GM19463 (cell line): ENCODE results near the gene WDR45.

Experiments used
- ATAC-seq: cut with Tn5 transposase; IDR thresholded peaks from one replicate; pipeline ENCODE4 v1.9.1; 2021; ENCODE audit warnings: mild to moderate bottlenecking, moderate library complexity; ENCODE audit not compliant: unreplicated experiment

Gene WDR45

DNA sequence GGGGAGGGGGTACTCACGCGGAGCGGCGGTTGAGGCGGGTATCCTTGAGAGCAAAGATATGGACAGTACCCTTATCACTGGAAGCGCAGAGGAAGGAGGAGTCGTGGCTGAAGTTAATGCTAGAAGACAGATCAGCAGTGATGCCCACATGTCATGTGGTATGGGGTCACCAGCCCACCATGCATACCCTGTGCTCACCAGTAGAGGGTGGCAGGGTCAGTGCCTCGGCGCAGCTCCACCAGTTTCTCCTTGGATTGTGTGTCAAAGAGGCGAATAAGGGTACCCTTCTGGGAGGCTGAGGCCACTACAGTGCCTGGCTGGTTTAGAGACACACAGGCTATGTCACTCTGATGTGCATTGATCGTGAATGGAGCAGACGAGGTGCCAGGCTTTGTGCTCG is 4.3 kb downstream of the WDR45 start:
- ATAC-seq, result no peak

DNA sequence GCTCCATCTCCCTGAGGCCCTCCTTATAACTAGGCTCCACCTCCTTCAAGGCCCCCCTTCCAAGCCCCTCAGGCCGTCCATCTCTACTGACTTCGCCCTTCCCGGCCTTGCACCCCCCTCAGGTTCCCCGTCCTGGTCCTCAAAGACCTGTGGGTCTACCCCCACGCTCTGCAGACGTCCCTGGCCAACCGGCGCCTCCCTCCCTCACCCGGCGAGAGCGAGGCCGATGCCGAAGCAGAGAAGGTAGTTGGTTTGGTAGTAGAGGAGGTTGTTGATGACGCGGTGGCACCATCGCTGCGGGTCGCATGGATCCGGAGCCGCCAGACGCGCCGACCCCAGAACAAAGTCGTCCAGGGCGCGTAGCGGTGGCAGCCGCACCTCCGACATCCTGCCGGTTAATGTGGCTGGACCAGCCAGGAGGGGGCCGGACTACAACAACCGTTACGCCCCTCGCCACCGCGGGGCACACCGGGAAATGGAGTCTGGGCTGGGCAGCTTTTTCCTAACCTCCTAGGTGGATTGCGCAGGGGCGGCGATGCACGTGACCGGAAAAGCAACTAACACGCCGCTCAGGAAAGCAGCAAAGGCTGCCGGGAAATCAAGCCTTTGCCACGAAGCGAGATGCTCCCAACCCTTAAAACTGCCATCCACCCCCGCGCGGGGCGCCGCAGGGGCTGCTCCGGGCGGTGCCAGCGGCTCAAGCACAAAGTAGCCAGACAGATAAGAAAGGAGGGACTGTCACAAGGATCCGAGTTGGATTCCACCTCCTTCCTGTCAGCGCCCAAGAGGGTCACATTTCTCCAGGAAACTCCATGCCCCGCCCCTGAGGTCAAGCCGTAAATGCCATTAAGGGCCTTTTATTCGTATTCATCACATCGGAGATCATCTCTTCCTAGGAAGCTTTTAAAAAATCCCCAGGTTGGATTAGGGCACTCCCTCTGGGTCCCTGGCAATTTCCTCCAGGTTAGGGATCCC is 5.8 kb downstream of the WDR45 start, which contains the start of gene PRAF2:
PRAF2 (minus strand) TSS at position 402 of the 975 bp plus-strand sequence; CDS start at position 387, 15 bp downstream.
- peak; percentile 89 for ATAC-seq

DNA sequence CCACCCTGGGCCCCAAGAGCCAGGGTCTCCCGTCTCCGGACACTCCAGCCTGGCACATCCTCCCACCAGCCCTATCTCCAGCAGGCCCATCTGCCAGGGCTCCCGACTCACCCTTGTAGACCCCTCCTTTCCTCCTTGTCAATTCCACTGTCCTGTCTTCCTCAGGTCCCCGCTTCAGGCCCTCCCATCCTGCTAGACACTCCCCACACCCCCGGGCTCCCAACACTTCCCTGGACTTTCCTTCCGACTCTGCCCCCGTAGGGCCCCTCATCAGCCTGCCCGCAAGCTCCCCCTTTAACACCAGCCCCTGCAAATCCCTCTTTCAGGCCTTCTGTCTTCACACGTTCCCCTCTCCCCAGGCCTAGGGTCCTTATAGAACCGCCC is 7.0 kb downstream of the WDR45 start:
- no peak for ATAC-seq

DNA sequence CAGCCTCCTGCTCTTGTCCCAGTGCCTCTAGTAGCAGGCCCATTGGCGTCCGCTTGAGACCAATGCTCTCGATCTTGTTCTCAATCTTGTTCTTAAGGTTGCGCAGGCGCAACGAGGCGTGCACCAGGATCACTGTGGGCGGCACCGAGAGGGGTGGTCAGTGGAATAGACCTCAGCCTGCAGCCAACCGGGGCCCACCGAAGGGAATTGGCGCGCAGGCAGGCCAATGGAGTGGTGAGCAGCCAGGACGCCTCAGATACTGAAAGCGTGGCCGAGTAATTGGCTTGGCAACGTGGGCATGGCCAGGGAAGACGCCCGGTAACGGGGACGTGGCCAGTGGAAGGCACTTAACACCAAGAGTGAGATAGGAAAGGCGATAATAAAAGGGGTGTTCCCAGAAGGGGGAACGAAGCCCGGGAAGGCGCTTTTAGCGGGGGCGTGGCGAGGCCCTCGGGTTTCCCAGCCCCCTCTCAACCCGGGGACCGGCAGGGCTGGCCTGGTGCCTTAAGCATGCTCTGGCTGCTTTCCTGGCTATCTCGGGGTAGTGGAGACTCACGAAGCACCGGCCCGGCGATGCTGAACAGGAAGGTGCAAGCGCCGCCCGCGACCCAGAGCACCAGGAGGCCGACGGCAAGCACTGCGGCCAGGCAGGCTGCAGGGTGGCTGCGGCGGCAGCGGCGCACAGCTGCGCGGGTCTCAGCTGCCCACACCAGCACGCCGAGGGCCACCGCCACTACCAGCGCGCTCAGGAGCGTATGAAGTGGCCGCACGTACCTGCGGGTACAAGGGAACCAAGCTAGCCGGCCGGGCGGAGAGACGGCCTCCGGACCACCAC is 7.6 kb downstream of the WDR45 start:
- no peak for ATAC-seq

DNA sequence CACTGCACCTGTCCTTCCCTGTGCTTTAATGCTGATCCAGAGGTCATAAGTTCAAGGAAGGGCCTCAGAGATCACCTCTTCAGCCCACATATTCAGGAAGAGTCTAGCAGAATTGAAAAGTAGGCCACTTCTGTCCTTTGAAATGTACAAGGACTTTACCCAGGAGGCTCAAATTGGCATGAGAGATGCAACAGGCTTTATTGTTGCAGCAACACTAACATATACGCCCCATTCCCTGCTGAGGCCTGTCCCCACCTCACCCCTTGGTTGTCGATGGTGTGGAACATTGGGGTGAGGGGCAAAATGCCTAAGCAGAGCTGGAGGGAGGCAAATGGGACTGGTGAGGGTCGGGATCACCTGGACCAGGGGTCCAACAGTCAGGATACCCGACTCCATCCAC is 8.7 kb downstream of the WDR45 start:
- ATAC-seq, result no peak

DNA sequence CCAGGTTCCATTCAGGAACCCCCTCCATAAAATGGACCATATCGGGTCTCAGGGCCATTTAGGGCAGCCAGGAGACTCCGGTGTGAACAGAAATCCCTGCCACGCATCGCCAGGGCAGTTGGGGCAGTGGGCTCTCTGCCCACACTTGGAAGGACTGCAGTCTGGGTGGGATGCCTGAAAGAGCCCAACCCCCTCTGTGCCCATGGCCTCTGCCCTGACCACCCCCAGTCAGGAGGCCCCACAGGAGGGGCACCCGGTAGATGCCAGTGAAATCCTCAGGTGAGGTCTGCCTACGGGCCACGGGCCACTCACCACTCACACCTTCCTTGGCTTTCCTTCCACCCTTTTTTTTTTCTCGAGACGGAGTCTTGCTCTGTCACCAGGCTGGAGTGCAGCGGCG is 10.6 kb downstream of the WDR45 start:
- no peak for ATAC-seq

DNA sequence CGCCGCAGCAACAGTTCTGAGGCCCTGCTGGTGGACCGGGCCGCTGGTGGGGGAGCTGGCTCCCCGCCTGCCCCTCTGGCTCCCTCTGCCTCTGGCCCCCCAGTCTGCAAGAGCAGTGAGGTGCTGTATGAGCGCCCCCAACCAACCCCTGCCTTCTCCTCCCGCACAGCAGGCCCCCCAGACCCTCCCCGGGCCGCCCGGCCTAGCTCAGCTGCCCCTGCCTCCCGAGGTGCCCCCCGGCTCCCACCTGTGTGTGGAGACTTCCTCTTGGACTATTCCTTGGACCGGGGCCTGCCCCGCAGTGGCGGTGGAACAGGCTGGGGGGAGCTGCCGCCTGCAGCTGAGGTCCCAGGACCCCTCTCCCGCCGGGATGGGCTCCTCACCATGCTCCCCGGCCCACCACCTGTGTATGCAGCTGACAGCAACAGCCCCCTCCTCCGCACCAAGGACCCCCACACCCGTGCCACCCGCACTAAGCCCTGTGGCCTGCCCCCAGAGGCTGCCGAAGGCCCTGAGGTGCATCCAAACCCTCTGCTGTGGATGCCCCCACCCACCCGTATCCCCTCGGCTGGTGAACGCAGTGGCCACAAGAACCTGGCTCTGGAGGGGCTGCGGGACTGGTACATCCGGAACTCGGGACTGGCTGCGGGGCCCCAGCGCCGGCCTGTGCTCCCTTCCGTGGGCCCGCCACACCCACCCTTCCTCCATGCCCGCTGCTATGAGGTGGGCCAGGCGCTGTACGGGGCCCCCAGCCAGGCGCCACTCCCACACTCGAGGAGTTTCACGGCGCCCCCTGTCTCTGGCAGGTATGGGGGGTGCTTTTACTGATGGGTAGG is 12.2 kb downstream of the WDR45 start:
- no peak for ATAC-seq

DNA sequence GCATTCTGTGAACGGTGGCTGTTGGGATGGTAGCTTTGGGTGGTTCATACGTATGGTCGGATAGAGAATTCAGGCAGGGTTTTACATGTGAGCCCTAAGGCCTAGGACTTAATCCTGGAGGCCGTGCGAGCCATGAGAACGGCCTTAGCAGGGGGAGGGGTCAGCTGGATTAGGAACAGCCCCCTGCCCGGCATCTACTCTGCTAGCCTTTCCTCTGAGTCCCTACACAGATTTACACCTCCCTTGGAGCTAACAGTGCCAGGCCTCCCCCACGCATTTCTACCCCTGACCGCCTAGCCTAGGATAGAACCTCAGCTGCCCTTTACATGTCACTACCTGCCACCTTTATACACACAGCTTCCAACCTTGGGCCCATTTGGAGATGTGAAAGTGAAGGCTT is 13.0 kb downstream of the WDR45 start:
- ATAC-seq, result no peak

DNA sequence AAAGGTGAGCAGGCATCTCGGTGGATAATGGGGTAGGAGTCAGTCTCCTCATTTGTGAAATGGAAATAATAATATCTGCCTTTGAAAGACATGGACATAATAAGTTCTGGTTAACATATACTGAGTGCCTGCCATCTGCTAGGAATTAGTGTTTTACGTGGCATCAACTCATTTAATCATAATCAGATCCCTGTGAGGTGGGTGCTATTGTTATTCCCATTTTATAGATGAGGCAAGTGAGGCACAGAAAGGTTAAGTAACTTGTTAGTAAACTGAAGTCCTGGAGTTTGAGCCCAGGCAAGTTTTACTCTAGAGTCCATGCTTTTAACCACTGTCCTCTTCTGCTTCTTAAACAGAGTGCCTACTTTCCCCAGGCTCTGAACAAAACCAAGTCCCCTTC is 13.4 kb downstream of the WDR45 start:
- no peak for ATAC-seq

DNA sequence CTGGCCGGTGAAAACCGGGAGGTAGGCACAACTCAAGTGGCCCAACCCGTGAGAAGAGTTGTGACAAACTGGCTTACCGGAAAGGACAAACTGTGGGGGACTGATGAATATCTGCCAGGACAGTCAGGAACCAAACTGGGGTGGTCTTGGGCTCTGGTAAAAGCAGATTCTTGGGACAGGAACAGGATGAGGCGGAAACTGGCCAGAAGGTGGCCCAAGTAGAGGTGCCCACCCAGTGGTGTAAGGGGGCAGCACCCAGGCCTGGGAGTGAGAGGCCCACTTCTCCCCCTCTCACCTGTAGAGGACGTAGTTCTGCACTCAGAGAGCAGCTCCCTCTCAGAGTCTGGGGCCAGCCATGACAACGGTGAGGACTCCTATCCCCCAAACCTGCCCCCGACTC is 15.0 kb downstream of the WDR45 start:
- no peak for ATAC-seq

DNA sequence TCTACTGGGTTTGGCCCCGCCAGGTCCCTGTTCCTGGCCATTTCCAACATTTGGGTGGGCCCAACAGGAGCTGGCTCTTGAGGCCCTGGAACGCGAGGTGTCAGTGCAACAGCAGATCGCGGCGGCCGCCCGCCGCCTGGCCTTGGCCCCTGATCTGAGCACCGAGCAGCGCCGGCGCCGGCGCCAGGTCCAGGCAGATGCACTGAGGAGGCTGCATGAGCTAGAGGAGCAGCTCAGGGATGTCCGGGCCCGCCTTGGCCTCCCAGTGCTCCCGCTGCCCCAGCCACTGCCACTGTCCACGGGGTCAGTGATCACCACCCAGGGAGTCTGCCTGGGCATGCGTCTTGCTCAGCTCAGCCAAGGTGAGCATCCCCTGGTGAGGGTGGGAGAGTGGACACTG is 15.4 kb downstream of the WDR45 start:
- ATAC-seq, result no peak

DNA sequence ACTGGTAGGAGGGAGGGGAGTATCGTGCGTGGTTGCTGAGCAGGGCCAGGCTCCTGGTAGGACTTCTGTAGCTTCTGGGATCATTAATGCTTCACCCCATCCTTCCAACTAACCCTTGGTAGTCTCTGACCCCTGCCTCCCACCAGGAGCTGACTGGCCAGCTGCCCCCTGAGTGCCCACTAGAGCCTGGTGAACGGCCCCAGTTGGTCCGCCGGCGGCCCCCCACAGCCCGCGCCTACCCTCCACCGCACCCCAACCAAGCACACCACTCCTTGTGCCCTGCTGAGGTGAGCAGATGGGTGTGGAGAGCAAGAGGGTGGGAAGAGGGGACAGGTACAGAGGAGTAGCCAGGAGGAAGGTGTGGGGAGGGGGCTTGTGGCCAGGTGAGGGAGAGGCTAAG is 16.0 kb downstream of the WDR45 start:
- ATAC-seq, result no peak

DNA sequence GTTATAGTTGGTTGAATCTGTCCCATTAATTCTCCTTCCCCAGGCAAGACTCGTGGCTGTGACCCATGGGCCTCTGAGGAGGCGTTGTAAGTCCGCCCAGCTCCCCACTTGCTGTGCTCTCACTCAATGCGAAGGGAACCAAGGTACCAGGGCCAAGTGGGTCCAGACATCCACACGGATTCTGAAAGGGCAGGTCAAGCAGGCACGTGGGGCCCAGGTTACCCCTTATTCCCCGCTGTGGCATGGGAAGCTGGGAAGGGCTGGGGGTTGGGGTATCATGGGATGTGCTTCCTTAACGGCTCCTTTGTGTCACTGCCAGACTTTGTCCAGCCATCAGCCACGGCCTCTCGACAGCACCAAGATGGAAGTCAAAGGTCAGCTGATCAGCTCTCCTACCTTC is 17.8 kb downstream of the WDR45 start:
- ATAC-seq, result no peak

DNA sequence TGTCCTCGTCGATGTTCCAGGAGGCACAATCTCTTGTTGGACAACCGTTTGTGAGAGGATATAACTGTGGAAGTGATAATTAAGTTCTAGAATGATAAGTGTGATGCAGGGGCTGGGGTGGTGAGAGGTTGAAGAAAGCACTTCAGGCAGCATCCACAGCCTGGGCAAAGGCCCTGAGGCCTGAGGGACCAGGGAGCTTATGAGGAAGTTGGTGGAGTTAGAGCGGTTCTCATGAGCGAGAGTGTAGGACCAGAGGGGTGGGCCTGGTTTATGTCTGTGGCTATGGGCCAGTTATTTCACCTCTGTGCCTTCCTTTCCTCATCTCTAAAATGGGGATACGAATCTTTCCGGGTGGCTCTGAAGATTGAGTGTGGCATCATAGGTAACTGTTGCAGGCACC is 18.2 kb downstream of the WDR45 start:
- ATAC-seq, result no peak

DNA sequence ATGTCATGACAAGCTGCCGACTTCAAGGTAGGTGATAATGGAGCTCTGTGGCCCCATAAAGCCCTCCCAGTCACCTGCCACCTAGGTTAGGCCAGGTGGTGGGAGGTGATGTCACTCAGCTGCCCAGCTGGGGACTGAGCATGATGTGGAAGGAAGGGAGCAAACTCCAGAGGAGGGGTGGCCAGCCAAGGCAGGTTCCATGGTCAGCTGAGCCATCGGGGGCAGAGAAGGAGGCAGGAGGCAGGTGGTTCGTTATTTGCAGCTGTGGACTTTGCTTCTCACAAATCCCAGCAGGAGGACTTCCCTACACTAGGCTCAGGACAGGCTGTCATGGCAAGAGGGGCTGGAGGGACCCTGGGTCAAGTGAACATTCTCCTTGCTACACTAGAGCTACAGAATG is 18.8 kb downstream of the WDR45 start:
- ATAC-seq, result no peak

DNA sequence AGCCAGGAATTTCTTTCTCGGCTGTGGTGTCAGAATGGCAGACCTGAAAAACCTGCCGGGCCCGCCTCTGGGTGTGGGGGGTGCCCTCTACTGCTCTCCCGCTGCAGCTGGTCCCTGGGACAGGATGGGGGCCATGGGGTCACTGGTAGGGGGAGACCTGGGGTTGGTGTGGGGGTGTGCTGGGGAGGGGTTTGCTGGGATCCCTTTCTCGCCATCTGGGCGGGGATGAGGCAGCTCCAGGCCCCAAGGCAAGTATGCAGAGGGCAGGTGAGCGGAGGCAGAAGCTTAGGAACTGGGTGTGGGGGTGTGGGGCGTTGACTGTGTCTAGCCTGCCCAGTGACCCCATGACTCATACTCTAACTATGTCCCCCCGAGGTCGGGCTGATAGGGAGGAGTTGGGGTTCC is 20.0 kb downstream of the WDR45 start:
- ATAC-seq, result no peak

DNA sequence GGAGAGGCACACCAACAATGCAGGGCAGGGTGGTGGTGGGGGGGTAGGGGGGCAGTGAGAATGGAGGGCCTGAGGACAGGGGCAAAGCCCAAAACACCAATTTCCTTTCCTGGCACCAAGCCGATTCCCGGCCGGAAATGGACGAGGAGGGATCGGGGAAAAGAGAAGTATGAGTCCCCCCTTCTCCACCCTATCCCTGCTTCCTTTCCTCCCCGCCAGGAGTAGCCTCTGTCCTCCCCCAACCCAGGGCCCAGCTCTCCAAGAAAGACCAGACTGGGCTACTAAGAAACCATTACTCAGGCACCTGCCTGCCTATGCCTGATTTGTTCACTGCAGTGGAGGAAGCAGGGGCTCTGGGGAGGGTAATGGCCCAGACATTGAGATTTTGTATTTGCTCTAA is 20.5 kb downstream of the WDR45 start:
- ATAC-seq, result no peak

DNA sequence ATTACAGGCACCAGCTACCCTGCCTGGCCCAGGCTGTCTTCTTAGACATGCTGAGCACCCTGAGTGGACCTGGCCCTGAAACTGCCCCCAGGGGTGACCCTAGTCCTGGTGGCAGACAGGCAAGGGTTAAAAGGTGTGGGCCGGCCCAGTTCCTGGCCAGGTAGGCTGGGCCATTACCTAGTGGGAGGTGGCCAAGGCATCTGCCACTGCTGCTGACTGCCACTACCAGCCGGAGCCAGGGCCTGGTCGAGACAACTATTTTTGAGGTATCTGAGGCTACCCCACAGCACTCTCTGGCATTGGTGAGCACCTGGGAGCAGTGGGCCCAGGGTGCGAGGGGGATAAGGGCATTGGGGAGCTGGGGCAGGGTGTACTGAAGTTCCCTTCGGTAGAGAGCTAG is 20.9 kb downstream of the WDR45 start, which contains the start of gene CCDC120:
CCDC120 (plus strand) TSS at position 206 of the 400 bp plus-strand sequence. CDS start 3,043 bp downstream, outside the sequence.
- ATAC-seq, result no peak

DNA sequence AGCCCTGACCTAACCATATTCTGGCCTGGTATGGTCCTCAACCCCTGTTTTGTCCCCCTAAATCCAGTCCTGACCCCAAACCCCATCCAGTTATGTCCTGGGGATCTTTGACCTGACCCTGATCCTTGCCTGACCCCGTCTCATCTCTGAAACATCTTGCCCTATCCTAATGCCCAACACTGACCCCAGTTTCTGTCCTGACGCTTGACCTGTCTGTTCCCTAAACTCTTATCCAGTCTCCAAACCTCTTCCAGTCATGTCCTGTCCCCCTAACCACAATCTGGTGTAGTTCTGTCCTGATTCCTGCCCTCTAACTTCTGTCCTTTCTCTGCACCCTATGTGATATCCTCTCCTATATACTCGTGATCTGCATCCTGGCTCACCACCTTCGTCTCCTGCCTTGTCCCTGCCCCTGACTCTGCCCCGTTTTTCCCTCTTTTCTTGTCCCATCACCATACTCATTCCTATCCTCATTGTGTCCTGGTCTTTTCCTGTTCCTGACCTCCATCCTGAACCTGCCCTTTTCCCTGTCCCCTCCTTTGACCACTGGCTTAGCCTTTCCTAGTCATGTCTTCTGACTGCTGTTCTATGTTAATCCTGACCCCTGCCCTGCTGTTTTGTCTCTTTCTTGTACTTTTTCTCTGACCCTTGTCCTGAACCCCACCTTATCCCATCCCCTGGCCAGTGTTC is 25.5 kb downstream of the WDR45 start:
- ATAC-seq, result no peak
